ENCODE results near the gene SORCS2.

GRCh38 chr4:7645956-7646355, 453.6 kb downstream of the SORCS2 start:
- no peak for TF ChIP-seq CTCF (IDR thresholded peaks at IDR 0.05; ENCODE audit: low read length)
- no peak for TF ChIP-seq EZH2 (IDR thresholded peaks at IDR 0.05; ENCODE audit: borderline replicate concordance, low read length)

Data from OCI-LY1 (cell line).